HG03520 (cell line): ENCODE results near the gene SMIM35.

ENCODE experiments used
- ATAC-seq: cut with Tn5 transposase; IDR thresholded peaks from one replicate; pipeline ENCODE4 v1.9.1; 2021; ENCODE audit warnings: mild to moderate bottlenecking, moderate library complexity; ENCODE audit not compliant: unreplicated experiment

The SMIM35 gene

DNA sequence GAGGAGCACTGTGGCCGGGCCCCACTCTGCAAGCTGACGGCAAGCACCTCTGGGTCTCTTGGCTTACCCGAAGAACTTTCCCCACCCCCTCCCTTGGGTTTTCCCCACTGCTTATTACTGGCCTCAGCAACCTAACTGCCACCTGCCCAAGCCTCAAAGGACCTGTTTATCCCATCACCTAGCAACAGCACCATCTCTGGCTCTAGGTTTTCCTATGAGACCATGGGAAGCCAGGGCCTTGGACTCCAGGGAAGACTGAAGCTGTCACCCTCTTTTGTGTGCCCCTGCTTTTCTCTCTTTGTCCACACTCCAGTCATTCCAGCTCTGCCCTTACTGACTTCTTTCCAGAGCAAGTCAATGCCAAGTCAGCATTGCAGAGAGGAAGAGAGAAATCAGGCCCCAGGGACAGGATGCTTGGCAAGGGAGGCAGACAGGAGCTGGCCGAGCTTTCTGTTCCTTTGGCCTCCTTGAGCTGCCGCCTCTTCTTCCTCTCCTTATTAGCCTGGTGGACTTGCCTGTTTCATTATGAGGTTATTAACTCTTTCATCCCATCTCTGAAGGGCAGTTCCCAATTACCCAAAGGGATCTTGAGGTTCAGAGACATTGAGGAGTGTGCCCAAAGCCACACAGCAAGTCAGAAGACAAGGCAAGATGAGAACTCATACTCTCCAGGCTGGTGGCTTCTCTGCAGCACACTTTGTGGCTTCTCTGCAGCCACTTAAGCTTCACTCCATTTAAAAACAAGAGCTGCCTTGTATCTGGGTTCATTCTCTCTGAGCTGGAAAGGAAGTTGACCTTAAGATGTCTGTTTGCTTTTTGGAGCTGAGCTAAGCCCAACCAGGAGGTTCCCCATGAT lies at the start of gene SMIM35:
TSS of gene SMIM35 (minus strand) at position 51 of the 856 bp plus-strand sequence. CDS start 206 bp downstream, outside the sequence.
- ATAC-seq = no peak

DNA sequence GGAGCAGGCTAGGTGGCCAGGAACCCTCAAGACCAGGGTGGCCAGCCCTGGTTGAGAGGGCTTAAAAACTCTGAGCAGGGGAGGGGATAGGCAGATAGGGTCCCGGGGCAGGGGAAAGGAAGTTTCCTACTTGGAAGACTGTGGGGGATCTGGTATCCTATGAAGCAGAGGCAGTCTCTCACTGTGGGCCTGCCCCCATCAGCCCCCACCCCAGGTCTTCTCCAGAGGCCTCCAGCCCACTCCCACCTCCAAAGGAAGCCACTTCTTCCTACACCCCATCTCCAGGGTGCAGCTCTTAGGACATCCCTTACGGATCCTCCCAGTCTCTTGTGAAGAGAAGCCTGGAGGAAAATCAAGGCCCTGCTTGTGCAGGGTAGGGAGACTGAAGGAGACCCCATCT lies 49.6 kb upstream of the SMIM35 start:
- no peak for ATAC-seq

DNA sequence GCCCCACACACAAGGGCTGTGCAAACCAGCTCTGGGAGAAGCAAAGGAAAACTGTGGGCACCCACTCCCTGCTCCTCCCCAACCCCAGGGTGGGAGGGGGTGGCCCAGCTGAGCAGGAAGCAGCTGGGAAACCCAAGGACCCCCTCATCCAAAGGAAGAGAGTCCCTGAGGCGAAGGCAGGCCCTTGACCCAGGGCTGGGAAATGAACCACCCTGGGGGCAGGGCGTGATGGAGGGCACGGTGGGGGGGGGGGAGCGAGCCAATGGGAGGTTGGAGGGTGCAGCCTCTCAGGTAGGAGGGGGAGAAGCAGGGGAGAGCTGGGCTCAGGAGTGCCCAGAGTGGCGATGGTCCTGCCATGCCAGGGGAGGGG lies 49.0 kb upstream of the SMIM35 start:
- no peak for ATAC-seq

DNA sequence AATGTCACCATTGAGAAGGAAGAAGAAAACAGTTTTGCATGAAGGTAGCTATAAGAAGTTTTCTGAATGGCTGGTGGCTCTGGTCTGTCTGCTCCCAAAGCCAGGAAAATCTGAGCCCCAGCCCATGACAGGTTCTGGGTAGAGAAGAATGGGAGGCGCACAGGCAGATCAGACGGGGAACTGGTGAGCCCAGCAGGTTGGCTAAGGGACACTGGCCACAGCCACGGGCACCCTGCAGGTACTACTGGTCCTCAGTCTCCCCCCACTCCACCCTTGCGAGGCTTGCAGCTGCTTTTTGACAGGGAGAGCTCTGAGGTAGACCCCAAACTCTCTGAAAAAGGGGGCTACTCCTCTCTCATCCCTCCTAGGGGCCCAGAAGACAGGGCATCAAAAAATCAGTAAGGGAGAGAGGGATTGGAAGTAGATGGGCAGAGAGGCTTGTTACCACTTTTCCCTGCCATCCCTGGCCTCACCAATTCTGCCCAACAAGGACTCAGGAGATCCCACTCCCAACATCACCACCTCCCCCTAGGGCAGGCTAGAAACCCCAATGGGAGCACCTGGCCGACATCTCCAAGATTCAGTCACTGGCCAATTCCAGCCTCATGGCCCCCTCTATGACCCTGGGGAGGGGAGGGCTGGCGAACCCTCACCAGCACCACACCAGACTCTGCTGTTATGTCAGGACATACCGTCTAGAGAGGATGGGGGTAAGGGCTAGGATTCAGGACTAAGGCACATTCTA lies 48.5 kb upstream of the SMIM35 start:
- no peak for ATAC-seq

DNA sequence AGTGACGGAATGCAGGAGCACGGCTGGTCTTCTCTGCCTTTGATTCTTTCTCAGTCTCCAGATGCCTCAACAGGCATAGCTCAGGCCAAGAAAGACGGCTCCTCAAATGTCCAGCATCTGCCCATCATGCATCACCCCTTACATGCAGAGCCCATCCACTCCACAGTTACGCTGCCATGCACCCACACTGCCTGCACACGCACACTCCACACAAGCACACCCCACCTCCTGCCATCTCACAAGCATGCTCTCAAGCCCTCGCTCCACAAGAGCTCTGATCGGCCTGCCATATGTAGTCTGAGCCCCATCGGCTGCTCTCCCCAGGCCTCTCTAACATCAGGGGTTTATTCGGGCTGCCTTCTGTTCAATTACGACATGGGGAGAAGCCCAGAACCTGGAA lies 47.1 kb upstream of the SMIM35 start:
- ATAC-seq = no peak

DNA sequence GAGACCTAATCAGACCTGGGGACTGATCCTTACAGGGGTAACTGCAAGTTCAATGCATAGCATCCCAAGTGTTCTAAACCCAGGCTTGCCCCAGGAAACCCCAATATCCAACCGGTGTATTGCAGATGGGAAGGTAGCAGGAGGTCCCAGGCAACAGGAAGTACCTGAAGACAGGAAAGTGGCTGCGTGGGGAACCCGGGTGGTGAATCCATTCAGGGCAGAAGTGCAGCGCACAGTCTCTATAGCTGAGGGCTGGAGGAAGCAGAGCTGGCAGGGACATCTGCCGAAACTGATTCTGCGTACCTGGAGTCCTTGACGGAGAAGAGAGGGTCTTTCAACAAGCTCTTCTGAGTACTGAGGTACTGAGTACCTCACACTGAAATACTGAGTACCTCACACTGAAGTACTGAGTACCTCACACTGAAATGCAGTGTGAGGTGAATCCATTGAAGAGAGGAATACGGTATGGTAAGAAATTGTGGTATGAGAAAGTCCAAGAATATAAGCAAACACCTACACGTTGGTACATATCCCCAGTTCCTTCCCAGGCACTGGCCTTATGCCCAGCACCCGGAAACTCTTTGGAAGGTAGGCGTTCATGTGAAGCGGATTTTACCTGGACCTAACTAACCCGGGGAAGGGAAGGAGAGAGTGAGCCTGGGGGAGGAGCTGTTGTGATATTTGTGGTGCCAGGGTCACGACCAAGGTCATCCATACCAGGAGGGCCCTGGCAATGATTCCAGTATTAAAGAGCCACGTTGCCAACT lies 45.8 kb upstream of the SMIM35 start:
- ATAC-seq = no peak

DNA sequence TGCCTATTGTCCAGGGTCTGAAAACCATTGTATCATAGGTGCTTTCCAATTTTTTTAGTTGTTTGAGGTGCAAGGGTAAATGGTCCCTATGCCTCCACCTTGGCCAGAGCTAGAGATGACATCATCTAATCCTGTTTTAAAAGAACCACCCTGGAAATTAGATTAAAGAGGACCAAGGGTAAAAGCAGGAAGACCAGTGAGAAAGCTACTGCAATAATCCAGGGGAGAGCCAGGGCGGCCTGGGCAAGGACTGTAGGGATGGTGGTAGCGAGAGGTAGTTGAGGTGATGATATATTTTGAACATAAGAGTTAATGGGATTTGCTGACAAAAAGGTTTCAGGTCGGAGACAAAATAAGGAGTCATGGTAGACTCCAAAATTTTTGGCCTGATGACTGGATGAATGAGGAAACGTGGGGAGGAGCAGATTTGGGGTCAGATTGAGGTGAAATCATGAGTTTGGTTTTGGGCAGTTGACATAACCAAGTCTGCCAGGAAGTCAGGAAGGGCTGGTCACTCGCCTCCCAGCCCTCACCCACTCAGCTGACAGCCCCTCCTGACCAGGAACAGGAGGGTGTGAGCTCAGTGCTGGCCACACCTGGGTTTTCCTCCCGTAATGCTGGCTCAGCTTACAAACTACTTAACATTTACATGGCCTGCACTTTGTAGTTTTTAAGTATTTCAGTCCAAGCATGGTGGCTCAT lies 42.9 kb upstream of the SMIM35 start:
- no peak for ATAC-seq

DNA sequence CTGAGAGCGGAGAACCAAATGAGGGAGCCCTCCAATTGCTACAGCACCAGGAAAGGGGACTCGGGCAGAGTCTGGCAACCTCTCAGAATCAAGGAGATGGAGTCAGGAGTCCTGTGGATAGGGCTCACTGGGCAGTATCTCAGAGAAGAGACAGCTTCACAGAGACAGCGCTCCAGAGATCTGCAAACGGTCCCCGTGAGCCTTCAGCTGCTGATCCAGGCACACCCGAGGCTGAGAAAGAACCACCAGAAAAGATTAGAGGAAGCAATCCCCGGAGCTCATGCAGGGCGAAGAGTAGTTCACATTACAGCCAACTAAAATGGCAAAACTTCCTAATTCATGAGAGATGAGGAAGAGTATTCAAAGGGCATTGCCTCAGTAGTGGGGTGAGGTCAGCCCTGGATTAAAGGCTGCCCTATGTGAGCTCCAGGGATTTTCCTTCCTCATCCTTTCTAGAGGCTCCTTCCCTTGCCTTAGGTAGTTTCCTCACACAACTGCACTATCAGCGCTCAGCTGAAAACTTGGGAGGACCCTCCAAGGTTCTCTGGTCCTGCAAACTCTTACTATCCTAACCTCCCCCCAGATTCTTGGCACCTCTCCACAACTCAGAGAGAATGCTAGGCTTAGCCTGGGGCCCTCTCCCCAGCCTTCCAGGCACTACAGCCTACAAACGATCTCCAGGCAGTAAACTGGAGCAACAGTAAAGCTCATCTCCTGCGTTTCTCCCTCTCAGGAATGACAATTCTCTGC lies 42.1 kb upstream of the SMIM35 start:
- ATAC-seq = no peak

DNA sequence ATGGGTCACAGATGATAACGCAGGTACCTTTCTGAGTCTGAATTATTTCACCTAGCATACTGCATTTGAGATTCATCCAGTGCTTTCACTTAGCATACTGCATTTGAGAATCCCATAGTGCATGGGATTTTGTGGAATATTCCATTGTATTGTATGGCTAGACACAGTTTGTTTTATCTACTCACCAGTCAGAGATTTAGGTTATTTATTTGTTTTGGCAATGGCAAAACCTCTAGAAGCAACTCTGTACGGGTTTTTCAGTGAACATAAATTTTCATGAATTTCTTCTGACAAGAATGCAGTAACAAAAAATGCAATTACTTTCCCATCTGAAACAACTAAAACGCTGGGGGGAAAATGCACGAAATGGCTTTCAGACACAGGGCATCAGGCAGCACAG lies 41.5 kb upstream of the SMIM35 start:
- no peak for ATAC-seq

DNA sequence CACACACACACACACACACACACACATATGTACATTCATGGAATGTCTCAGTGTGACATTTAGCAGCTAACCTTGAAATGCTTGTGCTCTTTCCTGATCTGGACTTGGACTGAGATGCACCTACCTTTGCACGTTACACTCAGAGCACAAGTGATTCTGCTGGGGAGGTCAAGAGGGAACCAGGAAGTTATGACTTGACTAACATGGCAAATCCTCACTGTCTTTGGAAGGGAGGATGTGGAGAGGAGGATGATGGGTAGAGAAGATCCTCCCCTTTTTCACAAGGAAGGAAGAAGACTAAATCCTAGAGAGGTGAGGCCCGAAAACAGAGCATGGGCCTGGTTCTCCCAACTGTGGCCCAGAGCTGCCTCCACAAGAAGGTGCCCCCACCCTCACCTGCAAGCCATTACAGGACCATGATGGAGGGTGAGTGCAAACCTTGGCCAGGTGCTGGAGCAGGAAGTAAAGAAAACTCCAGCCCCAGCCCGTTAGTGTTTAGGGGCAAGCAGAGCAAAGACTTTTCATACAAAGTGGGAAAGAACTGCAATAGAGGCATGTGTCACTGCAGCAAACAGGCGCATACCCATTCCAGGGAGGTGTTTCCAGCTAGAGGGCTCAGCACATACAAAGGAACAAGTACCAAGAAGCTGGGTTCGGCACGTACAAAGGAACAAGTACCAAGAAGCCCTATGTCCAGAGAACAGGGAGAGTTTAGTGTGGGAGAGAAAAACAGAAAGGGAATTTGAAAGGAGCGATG lies 39.5 kb upstream of the SMIM35 start:
- no peak for ATAC-seq

DNA sequence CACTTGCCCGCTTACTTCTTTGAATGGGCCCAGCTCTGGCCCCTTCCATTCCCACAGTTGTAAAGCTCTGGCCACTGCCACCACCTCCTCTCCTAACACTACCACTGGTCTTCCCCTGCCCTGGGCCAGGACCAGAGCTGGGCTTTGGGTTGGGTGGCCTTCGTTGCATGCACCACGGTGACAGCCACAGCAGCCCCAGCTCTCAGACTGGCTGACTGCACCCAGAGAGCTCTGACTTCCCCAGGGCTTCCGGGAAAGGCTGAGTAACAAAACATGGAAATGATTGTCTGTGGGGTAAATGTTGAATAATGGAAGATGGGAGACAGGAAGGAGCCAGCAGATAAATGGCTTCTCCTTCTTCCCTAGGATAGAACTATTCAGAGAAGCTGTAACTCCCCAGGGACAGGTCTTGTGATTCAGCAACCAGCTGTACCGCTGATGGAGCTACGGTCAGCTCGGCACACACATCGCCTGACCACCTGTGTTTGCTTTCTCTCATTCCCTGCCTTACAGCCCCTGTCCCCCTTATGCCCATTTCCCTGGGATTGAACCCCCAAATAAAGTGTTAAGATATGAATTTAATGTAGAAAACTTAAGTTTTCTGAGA lies 38.3 kb upstream of the SMIM35 start:
- ATAC-seq = no peak

DNA sequence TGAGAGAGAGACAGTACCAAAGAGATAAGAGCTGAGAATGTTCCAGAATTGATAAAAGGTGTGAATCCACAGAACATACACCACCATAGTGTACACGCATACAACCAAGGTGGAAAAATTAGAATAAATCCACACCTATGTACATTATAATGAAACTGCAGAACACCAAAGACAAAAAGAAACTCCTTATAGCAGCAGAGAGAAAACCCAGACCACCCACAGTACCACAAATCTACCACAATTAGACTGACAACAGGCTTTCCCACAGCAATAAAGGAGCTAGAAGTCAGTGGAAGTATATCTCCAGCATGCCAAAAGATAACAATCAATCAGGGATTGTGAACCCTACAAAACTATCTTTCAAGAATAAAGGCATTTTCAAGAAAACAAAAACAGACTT lies 34.0 kb upstream of the SMIM35 start:
- ATAC-seq = no peak

DNA sequence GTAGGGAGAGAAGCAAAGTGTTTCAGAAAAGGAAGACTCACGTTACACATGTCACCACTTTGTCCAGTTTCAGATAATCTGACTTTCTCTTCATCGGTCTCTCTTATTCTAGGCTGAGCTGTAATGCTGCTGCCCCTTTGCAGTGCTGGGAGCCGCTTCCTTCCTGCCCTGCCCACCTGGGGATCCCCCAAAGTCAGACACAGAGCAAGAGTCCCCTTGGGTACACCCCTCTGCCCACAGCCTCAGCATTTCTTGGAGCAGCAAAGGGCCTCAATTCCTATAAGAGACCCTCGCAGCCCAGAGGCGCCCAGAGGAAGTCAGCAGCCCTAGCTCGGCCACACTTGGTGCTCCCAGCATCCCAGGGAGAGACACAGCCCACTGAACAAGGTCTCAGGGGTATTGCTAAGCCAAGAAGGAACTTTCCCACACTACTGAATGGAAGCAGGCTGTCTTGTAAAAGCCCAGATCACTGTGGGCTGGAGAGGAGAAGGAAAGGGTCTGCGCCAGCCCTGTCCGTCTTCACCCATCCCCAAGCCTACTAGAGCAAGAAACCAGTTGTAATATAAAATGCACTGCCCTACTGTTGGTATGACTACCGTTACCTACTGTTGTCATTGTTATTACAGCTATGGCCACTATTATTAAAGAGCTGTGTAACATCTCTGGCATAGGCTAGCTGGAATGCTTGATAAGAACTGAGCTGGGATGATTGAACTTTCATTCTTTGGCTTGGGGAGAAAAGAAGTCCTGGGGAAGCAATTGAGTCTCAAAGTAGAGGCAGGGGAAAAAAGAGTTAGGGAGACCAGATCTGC lies 31.2 kb upstream of the SMIM35 start:
- ATAC-seq = no peak

DNA sequence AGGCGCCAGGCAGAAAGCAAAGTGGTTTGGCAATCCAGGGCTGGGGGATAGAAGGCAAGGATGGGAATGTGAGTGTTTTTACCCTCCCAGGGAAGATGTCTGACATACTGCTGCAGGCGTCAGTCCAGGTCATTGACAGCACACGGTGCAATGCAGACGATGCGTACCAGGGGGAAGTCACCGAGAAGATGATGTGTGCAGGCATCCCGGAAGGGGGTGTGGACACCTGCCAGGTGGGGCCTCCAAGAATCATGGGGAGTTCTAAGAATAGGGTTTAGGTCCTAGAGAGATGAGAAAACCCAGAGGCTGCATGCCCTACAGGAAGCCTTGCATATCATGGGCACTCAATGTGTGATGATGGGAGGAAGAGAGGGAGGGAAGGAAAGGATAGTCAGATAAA lies 28.3 kb upstream of the SMIM35 start:
- ATAC-seq = no peak

DNA sequence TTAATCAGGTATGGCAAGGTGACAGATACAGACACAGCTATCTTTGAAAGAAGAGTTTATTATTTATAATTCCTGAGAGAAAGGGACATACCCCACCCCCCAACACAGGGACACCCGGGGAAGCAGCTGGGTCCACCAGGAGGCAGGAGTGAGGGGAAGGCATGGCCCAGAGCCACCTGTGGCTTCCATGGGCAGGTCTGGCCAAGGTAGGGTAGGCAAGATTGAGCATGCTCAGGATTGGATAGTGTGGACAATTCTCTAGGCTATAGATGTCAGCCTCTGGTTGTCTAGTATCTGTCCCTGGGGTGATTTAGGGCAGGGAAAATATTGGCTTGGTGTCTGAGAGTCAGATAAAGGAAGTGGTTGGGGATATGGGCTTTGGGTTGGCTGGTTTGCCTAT lies 27.5 kb upstream of the SMIM35 start:
- ATAC-seq = no peak

DNA sequence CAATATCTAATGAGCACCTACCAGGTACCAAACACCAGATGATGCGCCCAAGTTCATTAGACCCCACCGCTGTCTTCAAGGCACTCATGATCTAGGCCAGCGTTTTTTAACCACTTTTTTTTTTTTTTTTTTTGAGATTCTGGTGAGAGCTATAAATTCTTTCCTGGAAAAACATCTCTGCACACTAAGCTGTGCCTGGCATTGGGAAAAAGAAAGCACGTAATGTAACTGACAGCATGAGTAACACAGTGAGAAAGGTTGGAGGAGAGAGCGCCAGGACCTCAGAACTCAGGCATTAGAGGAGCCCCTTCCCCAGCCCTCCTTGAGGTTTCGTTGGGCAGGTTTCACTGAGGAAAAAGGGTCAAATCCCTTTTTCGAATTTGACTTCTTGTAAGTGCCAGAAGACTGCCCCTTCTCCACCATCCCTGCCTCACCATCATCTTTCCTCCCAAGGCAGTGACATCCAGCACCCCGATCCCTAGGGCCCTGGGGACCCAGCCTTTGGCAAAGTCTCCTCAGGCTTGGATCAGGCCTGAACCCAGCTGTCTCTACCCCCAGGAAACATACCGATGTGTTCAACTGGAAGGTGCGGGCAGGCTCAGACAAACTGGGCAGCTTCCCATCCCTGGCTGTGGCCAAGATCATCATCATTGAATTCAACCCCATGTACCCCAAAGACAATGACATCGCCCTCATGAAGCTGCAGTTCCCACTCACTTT lies 26.1 kb upstream of the SMIM35 start:
- no peak for ATAC-seq

DNA sequence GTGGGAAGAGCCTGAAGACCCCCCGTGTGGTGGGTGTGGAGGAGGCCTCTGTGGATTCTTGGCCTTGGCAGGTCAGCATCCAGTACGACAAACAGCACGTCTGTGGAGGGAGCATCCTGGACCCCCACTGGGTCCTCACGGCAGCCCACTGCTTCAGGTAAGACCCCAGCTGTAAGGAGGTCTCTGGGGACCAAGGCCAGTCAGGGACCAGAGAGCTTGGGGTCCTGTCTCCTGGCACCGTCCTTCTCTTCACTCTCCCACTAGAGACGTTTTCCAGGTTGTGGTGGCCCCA lies 24.9 kb upstream of the SMIM35 start:
- no peak for ATAC-seq
